H1 (cell line): ENCODE measurements around the gene PABPC1L. TPM values are rescaled to one million over a fixed set of nuclear protein-coding genes. Genes with fewer than 3 reads are reported as not detected.

Experiments
- BCL11A ChIP-seq, 2 experiments: IDR thresholded peaks; one replicate each; pipeline ENCODE4 v1.6.1; 2011; ENCODE audit warnings: low read depth in 2 of 2, low read length in 2 of 2, mild to moderate bottlenecking in 2 of 2
- KDM1A ChIP-seq: fragments of 200-600, 300-600 bp; sonication (generic); IDR thresholded peaks from 2 replicates; pipeline ENCODE4 v1.7.1; 2016; ENCODE audit warnings: mild to moderate bottlenecking, low read length, borderline replicate concordance
- polyA plus RNA-seq, 7 experiments: library from polyadenylated mRNA; depleted of rRNA in 3 of 7; stranded (reverse) in 5 of 7; unstranded in 2 of 7; fragments of >200 nt in 5 of 7; fragments of 200-250 nt in 2 of 7; gene quantifications; 1 replicate in 5 of 7; 2 replicates in 1 of 7; 4 replicates in 1 of 7; pipeline versions ENCODE4 v1.2.1 to v1.2.3, GENCODE V29; 2011 to 2013; ENCODE audit warnings: missing spikeins in 2 of 7, mixed read lengths in 2 of 7
- total RNA-seq: library from RNA; stranded (reverse); fragmentation: NEBNext Ultra II Directional; extraction: Animal tissue kit (Norgen Biotek cat#: 25700); gene quantifications from 2 replicates; pipeline ENCODE4 v1.2.1, GENCODE V29; 2021

Gene PABPC1L
- total and polyA plus RNA-seq, 2 of the 8 experiments (the other 6 are each of a cell fraction or from before 2014, with no cell fraction given) = 61.1 to 108 TPM

- no peak for TF ChIP-seq BCL11A (IDR thresholded peaks at IDR 0.05; ENCODE audit: low read depth in 2 of 2, low read length in 2 of 2)
- no peak for TF ChIP-seq KDM1A
- TF ChIP-seq, all 59 proteins: peak for 0
Measured at GRCh38 chr20:44955270-44955669, 45.4 kb downstream of the PABPC1L start (continued).
